HG02870 (cell line): ENCODE results near the gene FGD2.
A peak's percentile ranks its signal among the peaks of the same experiment; 100 is the strongest.
"Not testable (repeated sequence)": the region's sequence is repeated elsewhere in the genome, so short reads cannot be mapped to it uniquely, and the experiment has no call there.

ENCODE experiments used
- ATAC-seq: cut with Tn5 transposase; IDR thresholded peaks from one replicate; pipeline ENCODE4 v1.9.1; 2021; ENCODE audit warnings: mild to moderate bottlenecking, moderate library complexity; ENCODE audit not compliant: unreplicated experiment

Gene FGD2

DNA sequence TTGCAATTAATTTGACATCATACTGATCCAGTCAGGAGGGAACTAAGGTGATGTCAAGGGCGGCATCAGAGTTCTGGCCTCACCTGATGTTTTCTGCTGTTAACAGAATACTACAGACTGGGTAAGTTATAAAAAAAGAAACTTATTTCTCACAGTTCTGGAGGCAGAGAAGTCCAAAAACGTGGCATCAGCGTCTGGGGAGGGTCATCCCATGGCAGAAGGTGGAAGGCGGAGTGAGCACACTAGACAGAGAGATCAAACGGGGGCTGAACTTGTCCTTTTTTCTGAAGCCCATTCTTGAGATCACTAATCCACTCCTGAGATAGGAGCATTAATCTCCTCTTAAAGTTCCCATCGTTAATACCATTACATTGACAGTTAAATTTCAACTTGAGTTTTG lies 16.2 kb upstream of the FGD2 start:
- ATAC-seq = no peak

DNA sequence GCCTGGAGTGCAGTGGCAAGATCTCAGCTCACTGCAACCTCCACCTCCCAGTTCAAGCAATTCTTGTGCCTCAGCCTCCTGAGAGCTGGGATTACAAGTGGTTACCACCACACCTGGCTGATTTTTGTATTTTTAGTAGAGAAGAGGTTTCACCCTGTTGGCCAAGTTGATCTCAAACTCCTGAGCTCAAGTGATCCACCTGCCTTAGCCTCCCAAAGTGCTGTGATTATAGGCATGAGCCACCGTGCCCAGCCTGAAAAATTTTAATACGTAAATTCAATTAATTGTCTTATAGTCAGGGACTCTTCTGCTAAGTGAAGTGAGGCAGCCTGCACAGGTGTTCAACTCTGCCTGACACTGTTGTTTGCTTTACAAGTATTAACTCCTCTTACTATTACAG lies 15.1 kb upstream of the FGD2 start:
- not testable (repeated sequence) for ATAC-seq

- no peak for ATAC-seq
These were observed 7.4 kb upstream of the FGD2 start for GRCh38 chr6:36997811-36998722.

- ATAC-seq = no peak
These were observed 6.8 kb upstream of the FGD2 start for GRCh38 chr6:36998723-36999038.

GRCh38 chr6:36999061-36999750 lies 6.2 kb upstream of the FGD2 start:
- no peak for ATAC-seq

DNA sequence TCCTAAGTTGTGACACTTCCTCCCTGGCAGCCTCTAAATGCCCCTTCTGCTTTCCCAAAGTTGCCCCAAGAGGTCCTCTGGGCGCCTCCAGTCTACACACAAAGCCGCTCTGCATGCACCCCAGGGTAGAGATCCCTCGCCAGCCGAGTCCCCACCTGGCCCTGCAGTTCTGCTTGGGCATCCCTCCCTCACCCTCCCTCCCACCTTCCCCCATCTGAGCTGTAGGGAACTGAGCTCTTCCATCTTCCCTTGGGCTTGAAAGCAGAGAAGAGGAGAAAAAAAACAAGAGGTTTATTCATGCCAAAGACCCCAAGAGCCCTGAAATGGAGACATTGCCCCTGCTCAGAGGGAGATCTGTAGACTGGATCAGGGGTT lies 5.7 kb upstream of the FGD2 start:
- ATAC-seq = no peak

DNA sequence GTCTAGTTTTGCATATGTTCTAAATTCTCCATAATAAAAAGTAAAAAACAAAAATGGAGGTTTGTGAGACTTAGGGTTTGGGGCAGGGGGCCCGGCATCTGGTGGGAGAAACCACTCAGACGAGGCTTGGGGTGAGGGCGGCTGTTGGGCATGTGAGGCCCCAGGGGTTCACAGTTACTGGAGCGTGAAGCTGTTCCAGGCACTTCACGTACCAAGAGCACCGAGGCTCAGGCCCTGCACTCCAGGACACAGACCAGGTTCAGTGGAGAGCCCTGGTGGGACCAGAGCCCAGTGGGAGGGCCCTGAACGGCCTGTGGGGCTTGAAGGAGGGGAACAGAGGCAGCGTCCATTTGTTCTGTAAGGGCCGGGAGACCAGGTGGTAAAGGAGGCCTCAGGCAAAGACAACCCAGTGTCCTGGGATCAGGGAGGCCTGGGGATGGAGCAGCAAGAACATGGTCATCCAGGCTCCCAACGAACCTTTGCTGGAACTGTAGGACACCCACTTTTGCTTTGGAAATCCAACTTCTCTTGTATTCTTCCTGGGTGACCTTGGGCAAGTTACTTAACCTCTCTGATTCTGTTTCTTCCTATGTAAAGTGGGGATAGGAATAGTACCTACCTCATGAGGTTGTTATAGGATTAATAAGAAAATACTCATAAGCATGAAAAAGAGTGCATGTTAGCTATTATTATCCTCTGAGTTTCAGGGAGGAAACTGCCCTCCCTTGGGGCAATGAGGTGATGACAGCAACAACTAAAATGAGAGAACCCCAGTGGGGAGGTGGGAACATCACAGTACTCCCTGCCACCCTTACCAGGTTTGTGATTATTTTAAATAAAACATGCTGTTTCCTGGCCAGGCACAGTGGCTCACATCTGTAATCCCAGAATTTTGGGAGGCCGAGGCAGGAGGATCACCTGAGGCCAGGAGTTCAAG lies 1.1 kb upstream of the FGD2 start:
- no peak for ATAC-seq

GRCh38 chr6:37005827-37006567 lies 542 bp downstream of the FGD2 start:
- ATAC-seq = peak; percentile 5

DNA sequence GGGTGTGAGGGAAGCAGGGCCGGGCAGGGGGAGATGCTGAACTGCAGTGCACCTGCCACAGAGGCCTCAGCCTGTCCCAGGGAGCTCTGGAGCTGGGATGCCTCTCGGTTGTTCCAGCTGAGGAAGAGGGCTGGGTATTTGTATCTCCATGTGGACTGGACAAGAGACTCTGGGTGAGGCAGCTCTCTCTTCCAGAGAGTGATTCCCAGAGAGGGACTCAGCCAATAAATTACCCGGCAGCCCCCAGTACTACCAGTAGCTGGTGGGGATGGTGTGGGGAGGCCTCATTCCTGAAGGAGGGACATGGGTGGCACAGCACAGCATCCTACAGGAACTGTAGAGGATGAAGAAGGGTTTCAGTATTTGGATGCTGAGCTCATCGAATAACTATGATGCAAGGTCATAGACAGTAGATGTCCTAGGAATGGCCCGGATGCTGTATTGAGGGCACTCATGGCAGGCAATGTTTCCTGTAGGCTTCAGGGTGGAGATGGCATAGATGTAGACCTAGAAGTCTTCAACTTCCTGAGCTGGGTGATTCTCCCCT lies 1.4 kb downstream of the FGD2 start:
- ATAC-seq = no peak

GRCh38 chr6:37007340-37008043 lies 2.0 kb downstream of the FGD2 start:
- ATAC-seq = no peak

DNA sequence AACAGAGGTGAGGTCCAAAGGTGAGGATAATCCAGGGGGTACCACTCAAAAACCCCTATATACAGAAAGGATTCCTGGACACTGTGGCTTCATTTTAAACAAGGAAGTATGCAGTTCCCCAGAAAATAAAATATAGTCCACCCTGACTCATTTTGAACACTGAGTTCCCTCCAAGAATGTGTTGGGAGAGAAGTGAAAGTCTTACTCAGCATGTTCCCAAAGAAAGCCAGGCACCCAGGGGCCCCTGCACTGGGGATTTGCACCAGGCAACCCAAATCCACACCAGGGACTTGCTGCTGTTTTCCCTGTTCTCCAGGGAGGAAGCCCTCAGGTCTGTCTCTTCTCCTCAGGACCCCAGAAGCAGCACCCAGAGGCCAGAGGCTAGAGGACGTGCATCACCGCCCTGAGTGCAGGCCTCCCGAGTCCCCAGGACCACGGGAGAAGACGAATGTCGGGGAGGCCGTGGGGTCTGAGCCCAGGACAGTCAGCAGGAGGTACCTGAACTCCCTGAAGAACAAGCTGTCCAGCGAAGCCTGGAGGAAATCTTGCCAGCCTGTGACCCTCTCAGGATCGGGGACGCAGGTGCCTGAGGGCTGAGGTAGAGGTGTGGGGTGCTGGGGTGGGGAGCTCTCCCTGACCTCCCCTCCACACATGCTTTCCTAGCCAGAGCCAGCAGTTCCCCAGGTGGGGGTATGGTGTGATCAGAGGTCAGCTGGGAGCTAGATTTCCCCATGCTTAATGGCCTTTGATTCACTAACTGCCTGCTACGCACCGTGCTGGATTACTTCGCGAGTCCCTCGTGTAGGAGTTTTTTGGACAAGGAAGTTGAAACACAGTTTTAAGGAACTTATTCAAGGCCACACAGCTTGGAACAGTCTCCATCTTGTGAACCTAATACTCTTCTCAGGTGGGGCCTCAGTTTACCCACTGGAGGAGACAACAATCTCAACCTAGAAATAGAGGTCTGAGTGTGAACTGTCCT lies 3.3 kb downstream of the FGD2 start:
- no peak for ATAC-seq

- no peak for ATAC-seq
These were observed 5.0 kb downstream of the FGD2 start for GRCh38 chr6:37010402-37010892.

DNA sequence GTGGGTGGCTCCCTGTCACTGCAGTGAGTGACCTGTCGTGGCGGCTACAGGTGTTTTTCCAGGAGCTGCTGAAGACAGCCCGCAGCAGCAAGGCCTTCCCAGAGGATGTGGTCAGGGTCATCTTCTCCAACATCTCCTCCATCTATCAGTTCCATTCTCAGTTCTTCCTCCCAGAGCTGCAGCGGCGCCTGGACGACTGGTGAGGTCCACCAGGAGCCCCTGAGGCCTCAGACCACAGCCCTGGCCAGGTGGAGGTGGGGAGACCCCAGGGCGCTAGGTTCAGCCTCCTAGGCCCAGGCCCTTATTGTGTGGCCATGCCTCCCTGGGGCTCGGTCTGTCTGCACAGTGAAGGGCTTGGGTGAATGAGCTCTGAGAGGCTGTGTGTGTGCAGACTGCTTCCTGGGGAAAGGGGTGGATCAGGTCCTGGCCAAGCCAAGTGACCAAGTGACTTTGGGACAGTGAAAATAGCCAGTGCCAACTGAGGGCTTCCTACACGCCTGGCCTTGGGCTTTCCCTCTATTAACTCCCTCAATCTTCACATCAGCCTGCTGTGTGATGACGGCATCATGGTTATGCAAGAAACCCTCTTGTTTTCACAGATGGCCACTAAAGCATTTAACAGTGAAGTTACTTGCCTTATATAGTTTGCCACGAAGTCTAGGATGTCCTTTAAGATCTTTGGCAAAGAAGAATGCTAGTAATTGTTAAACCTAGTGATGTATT lies 6.4 kb downstream of the FGD2 start:
- no peak for ATAC-seq

DNA sequence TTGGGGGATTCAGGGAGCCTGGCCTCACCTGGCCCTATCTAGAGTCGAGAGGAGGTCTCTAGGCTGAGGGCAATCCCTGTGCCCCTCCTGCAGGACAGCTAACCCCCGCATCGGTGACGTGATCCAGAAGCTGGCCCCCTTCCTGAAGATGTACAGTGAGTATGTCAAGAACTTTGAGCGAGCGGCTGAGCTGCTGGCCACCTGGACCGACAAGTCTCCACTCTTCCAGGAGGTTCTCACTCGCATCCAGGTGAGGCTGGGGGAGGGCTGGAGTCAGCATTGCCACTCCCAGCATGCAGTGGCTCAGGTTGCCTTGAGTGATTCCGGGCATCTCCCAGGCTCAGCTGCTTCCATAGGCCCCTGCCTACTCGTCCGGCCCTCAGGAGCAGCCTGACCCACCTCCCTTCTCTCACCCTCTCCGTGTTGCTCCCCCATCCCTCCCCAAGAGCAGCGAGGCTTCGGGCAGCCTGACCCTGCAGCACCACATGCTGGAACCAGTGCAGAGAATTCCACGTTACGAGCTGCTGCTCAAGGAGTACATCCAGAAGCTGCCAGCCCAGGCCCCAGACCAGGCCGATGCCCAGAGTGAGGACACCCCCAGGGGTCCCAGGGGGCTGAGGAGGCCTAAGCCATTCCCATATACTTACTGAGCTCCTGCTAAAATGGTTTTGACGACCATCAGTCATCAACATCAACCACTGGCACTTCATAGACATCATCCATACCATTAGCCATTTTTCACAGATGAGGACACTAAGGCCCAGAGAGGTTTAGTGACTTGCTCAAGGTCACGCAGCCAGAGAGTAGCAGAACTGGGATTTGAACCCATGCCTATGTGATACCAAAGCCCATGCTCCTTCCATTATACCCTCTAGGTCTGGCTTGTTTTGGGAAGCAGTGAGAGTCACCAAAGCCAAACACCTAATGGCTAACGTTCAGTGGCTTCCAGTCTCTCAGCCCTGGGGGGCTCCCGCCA lies 8.3 kb downstream of the FGD2 start:
- ATAC-seq = no peak

DNA sequence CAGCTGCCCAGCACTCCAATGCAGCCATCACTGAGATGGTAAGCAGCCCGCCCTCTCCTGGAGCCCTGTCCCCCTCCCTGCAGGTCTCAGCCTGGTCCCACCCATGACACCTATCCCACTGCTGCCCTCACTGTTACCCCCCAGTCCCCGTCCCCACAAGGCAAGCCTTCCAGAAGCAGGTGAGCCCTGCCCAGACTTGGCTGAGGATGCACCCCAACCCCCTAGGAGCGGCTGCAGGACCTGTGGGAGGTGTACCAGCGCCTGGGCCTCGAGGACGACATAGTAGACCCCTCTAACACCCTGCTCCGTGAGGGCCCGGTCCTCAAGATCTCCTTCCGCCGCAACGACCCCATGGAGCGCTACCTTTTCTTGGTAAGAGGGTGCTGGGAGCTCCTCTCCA lies 9.2 kb downstream of the FGD2 start:
- ATAC-seq = no peak

DNA sequence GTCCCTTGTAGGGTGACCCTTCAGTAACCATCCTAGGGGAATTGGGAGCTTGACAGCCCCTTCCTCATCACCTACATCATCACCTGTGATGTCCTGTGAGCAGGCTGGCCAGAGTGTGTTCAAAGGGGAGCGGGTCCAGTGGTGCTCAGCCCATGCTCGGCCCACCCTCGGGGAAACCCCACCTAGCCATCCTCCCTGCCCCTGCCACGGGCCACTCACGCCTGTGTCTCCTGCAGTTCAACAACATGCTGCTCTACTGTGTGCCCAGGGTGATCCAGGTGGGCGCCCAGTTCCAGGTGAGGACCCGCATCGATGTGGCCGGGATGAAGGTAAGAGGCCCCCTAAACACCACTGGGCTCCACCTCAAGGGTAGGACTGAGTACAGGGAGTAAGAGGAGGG lies 10.1 kb downstream of the FGD2 start:
- ATAC-seq = no peak

DNA sequence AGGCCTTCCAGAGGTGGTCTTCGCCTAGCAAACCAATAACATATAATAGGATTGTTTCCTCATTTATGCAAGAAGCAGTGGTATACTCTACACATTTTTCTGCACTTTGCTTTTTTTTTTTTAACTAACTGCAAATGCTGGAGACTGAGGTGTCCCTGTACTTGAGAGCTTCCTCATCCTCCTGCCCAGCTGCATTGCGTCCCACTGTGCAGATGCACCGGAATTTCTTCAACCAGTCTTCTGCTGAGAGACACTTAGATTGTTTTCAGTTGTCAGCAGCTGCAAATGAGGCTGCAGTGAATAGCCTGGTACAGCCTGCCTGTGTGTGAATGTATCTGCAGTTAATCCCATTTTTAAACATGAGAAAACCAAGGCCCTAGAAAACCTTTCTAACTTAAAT lies 11.5 kb downstream of the FGD2 start:
- ATAC-seq = no peak
